SIG-M5 treated with dmso at 0.1 percent for 504 hours (cell line): ENCODE measurements around the gene SLC2A9.

Experiments
- DNase-seq: peaks from one replicate; lab custom pipeline; 2025; ENCODE audit not compliant: unreplicated experiment; lab: John Stamatoyannopoulos, UW

SLC2A9 gene

GRCh38 chr4:10020871-10021652 lies at the start of gene SLC2A9:
SLC2A9 (minus strand) TSS chr4:10021497; CDS start chr4:10021429, 68 bp downstream.
- DNase-seq: peak; percentile 68

GRCh38 chr4:10069075-10069642 lies 47.9 kb upstream of the SLC2A9 start:
- DNase-seq: no peak

- no peak for DNase-seq
Measured at GRCh38 chr4:10066670-10067651, 45.7 kb upstream of the SLC2A9 start.

GRCh38 chr4:10066206-10066605 lies 44.9 kb upstream of the SLC2A9 start:
- DNase-seq: no peak

GRCh38 chr4:10063544-10064300 lies 42.4 kb upstream of the SLC2A9 start:
- DNase-seq: peak; percentile 27

GRCh38 chr4:10061650-10062415 lies 40.5 kb upstream of the SLC2A9 start:
- no peak for DNase-seq

- DNase-seq: no peak
Measured at GRCh38 chr4:10058371-10058770, 37.1 kb upstream of the SLC2A9 start.

- no peak for DNase-seq
Measured at GRCh38 chr4:10057023-10057395, 35.7 kb upstream of the SLC2A9 start.

GRCh38 chr4:10056334-10057022 lies 35.2 kb upstream of the SLC2A9 start:
- DNase-seq: no peak

GRCh38 chr4:10055871-10056270 lies 34.6 kb upstream of the SLC2A9 start:
- DNase-seq: no peak

GRCh38 chr4:10054571-10055041 lies 33.3 kb upstream of the SLC2A9 start:
- no peak for DNase-seq

- no peak for DNase-seq
Measured at GRCh38 chr4:10053635-10054453, 32.5 kb upstream of the SLC2A9 start.

- no peak for DNase-seq
Measured at GRCh38 chr4:10051517-10052135, 30.3 kb upstream of the SLC2A9 start.

GRCh38 chr4:10050721-10051120 lies 29.4 kb upstream of the SLC2A9 start:
- DNase-seq: no peak

- no peak for DNase-seq
Measured at GRCh38 chr4:10050261-10050661, 29.0 kb upstream of the SLC2A9 start.

GRCh38 chr4:10048941-10049697 lies 27.8 kb upstream of the SLC2A9 start:
- DNase-seq: no peak

GRCh38 chr4:10047967-10048366 lies 26.7 kb upstream of the SLC2A9 start:
- DNase-seq: no peak
